Adipocyte (in vitro differentiated cells): ENCODE measurements around the gene NMRK1.

Experiments used
- DNase-seq: peaks from one replicate; pipeline ENCODE4 v3.0.0-alpha.2; 2015; ENCODE audit warnings: low read depth
- H3K27me3 ChIP-seq: replicated peaks from 2 replicates; pipeline ENCODE4 v1.7.0; 2013; ENCODE audit warnings: mild to moderate bottlenecking, low read length, moderate library complexity; ENCODE audit not compliant: control insufficient read depth, insufficient read depth
- H3K36me3 ChIP-seq: 2 replicates; pipeline ENCODE4 v1.7.0; 2013; ENCODE audit warnings: low read length, mild to moderate bottlenecking, moderate library complexity; ENCODE audit not compliant: control insufficient read depth, insufficient read depth, severe bottlenecking
- H3K4me1 ChIP-seq: 2 replicates; pipeline ENCODE4 v1.7.0; 2013; ENCODE audit warnings: mild to moderate bottlenecking, low read length, moderate library complexity; ENCODE audit not compliant: control insufficient read depth, insufficient read depth
- H3K4me3 ChIP-seq: 2 replicates; pipeline ENCODE4 v1.7.0; 2013; ENCODE audit warnings: mild to moderate bottlenecking, low read length, moderate library complexity
- H3K9ac ChIP-seq: 2 replicates; pipeline ENCODE4 v1.7.0; 2013; ENCODE audit warnings: mild to moderate bottlenecking, low read length, moderate library complexity
- H3K9me3 ChIP-seq: 2 replicates; pipeline ENCODE4 v1.7.0; 2013; ENCODE audit warnings: mild to moderate bottlenecking, low read length, moderate library complexity; ENCODE audit not compliant: control insufficient read depth

NMRK1 gene

GRCh38 chr9:75054368-75055001, 33.5 kb downstream of the NMRK1 start:
- H3K4me1 ChIP-seq: peaks cover 15% of the 10 kb centered on the region
- peak overlapping the region; percentile 59 for H3K9ac ChIP-seq
- H3K36me3 ChIP-seq: no peaks in the 10 kb centered on the region
- no peaks in the 10 kb centered on the region for H3K9me3 ChIP-seq
- no peaks in the 10 kb centered on the region for H3K27me3 ChIP-seq
- peak overlapping the region; percentile 40 for H3K4me3 ChIP-seq
- DNase-seq: no peak

GRCh38 chr9:75053869-75054268, 34.1 kb downstream of the NMRK1 start:
- Histone ChIP-seq H3K4me3 (no peak overlapping the region), H3K36me3 (no peaks in the 10 kb centered on the region), H3K4me1 (peaks cover 15% of the 10 kb centered on the region), H3K9ac (peak overlapping the region; percentile 59), H3K27me3 (no peaks in the 10 kb centered on the region), H3K9me3 (no peaks in the 10 kb centered on the region)
- DNase-seq: no peak

GRCh38 chr9:75051285-75051684, 36.7 kb downstream of the NMRK1 start:
- H3K4me1 ChIP-seq: peaks cover 15% of the 10 kb centered on the region
- no peaks in the 10 kb centered on the region for H3K9me3 ChIP-seq
- no peak overlapping the region for H3K4me3 ChIP-seq
- no peak for DNase-seq
- H3K27me3 ChIP-seq: no peaks in the 10 kb centered on the region
- no peaks in the 10 kb centered on the region for H3K36me3 ChIP-seq
- no peak overlapping the region for H3K9ac ChIP-seq

GRCh38 chr9:75047506-75047905, 40.4 kb downstream of the NMRK1 start:
- no peaks in the 10 kb centered on the region for H3K27me3 ChIP-seq
- no peaks in the 10 kb centered on the region for H3K9me3 ChIP-seq
- no peak overlapping the region for H3K4me3 ChIP-seq
- H3K9ac ChIP-seq: no peak overlapping the region
- H3K4me1 ChIP-seq: peaks cover 11% of the 10 kb centered on the region
- no peak for DNase-seq
- H3K36me3 ChIP-seq: no peaks in the 10 kb centered on the region

- Histone ChIP-seq H3K4me3 (no peak overlapping the region), H3K36me3 (no peaks in the 10 kb centered on the region), H3K9me3 (no peaks in the 10 kb centered on the region), H3K27me3 (no peaks in the 10 kb centered on the region), H3K4me1 (peaks cover 11% of the 10 kb centered on the region), H3K9ac (no peak overlapping the region)
- DNase-seq: no peak
These were observed 41.1 kb downstream of the NMRK1 start for GRCh38 chr9:75046725-75047345.

GRCh38 chr9:75041041-75041440, 46.9 kb downstream of the NMRK1 start:
- Histone ChIP-seq H3K4me3 (no peak overlapping the region), H3K4me1 (peaks cover 32% of the 10 kb centered on the region), H3K9ac (no peak overlapping the region), H3K27me3 (no peaks in the 10 kb centered on the region), H3K36me3 (no peaks in the 10 kb centered on the region), H3K9me3 (no peaks in the 10 kb centered on the region)
- DNase-seq: peak; percentile 52

- H3K36me3 ChIP-seq: no peaks in the 10 kb centered on the region
- DNase-seq: no peak
- H3K9me3 ChIP-seq: no peaks in the 10 kb centered on the region
- H3K4me3 ChIP-seq: peak overlapping the region; percentile 57
- no peaks in the 10 kb centered on the region for H3K27me3 ChIP-seq
- peaks cover 32% of the 10 kb centered on the region for H3K4me1 ChIP-seq
- H3K9ac ChIP-seq: no peak overlapping the region
These were observed 48.2 kb downstream of the NMRK1 start for GRCh38 chr9:75039801-75040200.

- Histone ChIP-seq H3K4me1 (peaks cover 26% of the 10 kb centered on the region), H3K4me3 (peak overlapping the region; percentile 57), H3K36me3 (no peaks in the 10 kb centered on the region), H3K9me3 (no peaks in the 10 kb centered on the region), H3K27me3 (no peaks in the 10 kb centered on the region), H3K9ac (peak overlapping the region; percentile 55)
- DNase-seq: peak; percentile 87
These were observed 48.9 kb downstream of the NMRK1 start for GRCh38 chr9:75039009-75039408.

GRCh38 chr9:75036793-75037192, 51.2 kb downstream of the NMRK1 start:
- H3K4me1 ChIP-seq: peaks cover 20% of the 10 kb centered on the region
- H3K9ac ChIP-seq: no peak overlapping the region
- no peaks in the 10 kb centered on the region for H3K36me3 ChIP-seq
- H3K27me3 ChIP-seq: no peaks in the 10 kb centered on the region
- DNase-seq: no peak
- H3K9me3 ChIP-seq: no peaks in the 10 kb centered on the region
- no peak overlapping the region for H3K4me3 ChIP-seq

- Histone ChIP-seq H3K4me1 (peaks cover 8% of the 10 kb centered on the region), H3K27me3 (no peaks in the 10 kb centered on the region), H3K9me3 (no peaks in the 10 kb centered on the region), H3K4me3 (no peak overlapping the region), H3K36me3 (no peaks in the 10 kb centered on the region), H3K9ac (no peak overlapping the region)
- DNase-seq: peak; percentile 36
These were observed 54.0 kb downstream of the NMRK1 start for GRCh38 chr9:75033791-75034473.

- Histone ChIP-seq H3K4me1 (peaks cover 20% of the 10 kb centered on the region), H3K9ac (peak overlapping the region; percentile 93), H3K36me3 (no peaks in the 10 kb centered on the region), H3K27me3 (no peaks in the 10 kb centered on the region), H3K4me3 (peak overlapping the region; percentile 85), H3K9me3 (no peaks in the 10 kb centered on the region)
- DNase-seq: peak; percentile 73
These were observed 60.5 kb downstream of the NMRK1 start for GRCh38 chr9:75027187-75028107.
